Activated CD4-positive, CD25-positive, alpha-beta regulatory T cell treated with anti-CD3 and anti-CD28 coated beads, Interleukin-2, amount 50 U/mL, for 16 hours (primary cell): Measurements from ENCODE around the gene MISFA.
A peak's percentile ranks its signal among the peaks of the same experiment; 100 is the strongest.
"Not testable (repeated sequence)": the region's sequence is repeated elsewhere in the genome, so short reads cannot be mapped to it uniquely, and the experiment has no call there.

Experiments
- DNase-seq: peaks from one replicate; pipeline ENCODE4 v3.0.0-alpha.2; 2020; ENCODE audit warnings: low read depth, low spot score

The MISFA gene

DNA sequence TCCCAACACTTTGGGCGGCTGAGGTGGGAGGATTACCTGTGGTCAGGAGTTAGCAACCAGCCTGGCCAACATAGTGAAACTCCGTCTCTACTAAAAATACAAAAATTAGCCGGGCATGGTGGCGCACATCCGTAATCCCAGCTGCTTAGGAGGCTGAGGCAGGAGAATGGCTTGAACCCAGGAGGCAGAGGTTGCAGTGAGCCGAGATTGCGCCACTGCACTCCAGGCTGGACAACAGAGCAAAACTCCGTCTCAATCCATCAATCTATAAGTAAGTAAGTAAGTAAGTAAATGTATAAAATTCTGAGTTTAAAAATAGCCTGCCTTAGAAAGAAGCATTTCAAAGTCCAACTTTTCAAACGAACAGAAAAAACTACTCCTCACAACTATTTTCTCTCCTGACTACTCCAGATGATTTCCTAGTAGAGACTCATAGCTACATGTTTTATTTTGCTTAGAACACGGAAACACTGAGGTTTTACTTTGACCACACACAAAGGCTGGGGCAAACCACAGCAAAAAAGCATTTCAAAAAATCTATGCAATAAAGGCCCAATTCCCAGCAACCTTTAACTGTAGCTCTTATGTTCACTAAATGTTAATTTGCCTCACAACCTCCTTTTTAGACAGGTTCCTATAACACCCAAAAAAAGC, 18.2 kb downstream of the MISFA start:
- no peak for DNase-seq

DNA sequence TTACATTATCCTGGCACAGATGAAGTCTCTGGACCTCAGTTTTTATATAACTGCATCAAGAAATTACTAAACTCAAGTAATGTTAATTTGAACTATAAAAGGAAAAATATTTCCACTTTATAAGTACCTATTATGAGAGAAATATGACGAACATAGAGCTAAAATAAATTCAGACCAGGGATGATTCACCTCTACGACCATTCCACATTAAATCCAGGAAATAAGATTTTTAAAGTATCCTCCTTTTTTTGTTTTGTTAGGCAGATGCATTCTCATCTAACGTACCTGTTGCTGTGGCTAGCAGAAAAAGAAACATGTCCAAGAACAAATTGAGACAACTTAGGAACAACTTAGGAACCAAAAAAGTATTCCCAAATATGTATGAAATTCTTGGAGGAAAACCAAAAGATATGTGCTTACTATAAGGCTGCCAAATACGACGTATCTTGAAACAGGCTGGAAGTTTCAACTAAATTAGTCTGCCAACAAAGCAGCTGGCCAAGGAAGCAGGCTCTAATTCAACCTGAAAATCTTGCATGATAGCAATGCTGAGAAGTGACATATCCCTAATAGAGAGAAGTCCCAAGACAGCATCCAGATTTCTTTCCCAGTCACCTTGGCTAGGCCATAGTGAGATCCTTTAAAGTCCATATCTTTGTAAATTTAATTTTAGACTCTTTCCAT, 18.9 kb downstream of the MISFA start:
- no peak for DNase-seq

DNA sequence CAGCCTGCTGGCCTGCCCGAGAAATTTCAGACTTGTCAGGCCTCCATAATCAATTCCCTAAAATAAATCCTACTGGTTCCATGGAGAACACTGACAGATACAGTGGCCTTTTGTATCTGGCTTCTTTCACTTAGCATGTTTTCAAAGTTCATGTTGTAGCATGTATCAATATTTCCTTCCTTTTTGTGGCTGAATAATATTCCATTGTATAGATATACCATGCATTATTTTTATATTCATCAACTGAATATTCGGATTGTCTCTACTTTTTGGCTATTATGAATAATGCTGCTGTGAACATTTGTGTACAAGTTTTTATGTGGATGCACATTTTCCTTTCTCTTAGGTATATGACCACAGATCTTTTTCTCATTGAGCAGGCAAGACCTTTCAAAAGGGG, 24.1 kb downstream of the MISFA start:
- no peak for DNase-seq

DNA sequence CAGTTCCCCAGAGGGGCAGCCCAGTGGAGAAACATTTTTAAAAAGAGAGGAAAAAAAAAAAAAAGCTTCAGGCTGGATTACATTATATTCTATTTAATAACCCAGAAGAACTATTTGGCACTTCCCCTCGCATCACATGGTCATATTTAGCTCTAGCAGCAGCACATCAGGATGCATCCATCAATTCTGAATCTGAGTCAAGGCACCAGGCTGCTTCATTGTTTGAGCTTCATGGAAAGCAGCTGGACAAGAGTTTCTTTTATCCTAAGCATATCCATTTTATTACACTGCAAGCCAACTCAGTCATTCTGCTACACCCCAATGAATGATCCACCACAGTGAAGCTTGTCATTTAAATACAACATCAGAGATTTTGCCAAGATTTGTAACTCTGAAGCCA, 24.6 kb downstream of the MISFA start:
- no peak for DNase-seq

DNA sequence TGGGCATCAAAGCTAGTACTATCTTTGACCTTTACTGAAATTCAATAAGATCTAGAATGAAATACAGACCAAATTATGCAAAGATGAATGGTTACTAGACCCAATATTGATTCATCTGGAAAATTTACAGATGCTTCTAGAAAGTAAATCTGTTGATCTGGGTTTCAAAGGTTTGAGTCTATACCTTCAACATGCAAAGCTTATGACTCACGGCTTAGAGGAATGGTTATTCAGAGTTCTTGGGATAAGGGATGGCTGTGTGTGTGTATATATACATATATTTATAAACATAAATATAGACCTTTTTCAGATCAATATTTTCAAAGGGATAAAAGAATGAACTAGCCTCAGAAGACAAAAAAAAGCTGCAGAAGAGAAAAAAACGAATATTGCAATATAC, 33.3 kb downstream of the MISFA start:
- no peak for DNase-seq

DNA sequence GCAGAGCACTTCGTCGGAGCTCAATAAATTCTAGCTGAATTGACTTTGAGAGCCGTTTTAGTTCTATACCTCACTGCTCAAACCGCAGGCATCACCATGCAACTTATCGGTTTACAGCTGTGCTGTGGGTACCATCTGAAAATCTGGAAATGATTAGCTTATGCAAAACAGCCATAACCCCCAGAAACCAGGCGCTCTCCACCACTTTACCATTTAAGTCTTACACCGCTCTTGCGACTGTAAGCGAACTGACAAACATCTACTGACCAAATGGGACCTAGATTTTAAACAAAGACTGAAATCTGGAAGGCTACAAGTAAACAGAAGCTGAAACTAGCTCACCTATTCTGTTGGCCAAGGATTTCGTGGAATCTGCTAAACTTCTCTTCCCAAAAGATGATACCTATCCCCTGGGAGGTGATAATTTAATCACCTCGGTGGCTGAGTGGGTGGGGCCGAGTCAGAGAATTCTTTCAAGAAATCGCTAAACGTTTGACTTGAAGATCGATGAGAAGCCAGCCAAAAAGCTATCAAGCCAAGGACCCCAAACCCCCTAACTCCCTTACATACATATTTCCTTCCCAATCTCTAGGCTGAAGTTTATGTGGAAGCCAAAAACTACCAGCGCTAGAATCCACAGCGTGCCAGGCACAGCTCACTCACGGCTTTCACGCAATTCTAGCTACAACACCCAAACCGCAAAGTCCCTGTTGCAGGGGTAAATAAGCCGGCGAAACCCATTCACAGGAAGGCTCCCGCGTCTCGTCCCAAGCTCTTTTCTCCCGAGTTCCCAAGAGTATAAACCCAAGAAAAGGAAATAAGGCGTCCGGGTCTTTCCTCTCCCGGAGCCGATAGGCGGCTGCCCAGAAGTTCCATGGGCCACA, 33.9 kb downstream of the MISFA start:
- DNase-seq, result no peak

DNA sequence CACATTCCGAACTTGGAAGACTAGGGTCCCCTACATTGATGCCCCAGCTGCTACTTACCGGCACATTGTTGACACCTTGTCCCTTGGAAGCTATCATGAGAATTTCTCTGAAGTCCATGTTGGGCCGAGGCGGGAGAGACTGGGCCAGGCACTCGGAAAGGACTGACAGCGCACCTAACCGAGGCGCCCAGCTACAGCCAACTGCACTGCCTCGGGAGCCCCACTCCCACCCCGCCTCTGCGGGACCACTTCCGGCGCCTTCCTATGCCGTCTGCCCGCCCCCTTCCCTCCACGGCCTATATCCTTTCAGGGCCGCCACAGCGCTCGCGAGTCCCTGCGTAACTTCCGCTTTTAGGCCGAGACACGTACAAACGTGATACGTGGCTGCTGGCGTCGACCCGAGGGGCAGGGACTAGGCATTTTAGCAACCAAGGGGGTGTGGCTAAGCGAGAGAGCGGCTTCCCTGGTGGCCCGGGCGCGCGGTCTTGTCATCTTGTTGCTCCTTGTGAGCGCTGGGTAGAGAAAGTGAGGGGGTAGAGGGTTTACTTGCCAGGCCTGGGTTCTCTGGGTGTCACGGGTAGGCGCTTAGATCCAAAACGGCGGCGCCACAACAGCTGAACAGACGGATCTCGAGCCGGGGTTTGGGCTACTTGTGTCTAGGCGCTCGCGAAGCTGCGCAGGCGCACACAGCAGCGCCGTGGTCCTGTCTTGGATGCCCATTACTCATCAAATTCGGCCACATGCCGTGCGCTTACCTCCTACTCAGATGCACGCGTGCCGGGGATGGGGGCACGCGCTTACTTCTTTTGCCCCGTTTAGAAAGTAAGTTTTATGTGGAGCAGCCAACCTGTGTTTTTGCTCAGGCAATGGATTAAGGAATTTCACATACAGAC, 34.8 kb downstream of the MISFA start, which contains the start of gene SPTY2D1:
Gene SPTY2D1, minus strand, starts transcription at position 203 of the 893 bp plus-strand sequence. Its CDS starts 85 bp downstream, at position 118.
- DNase-seq, result peak; percentile 95

DNA sequence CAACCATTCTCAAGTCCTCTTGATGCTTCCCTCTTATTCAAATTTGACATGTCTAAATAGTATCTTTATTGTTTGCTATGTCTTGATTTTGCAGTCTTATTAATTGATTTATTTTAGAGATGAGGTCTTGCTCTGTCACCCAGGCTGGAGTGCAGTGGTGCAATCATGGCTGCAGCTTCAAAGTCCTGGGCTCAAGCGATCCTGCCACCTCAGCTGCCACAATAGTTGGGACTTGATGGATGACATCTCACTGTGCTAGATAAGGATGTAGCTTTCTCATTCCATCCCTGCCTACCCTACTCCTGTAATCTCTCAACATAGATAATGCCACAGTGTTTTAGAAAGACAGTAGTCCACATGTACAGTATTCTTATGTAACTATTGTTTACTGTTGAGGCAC, 42.1 kb downstream of the MISFA start:
- DNase-seq, result no peak

DNA sequence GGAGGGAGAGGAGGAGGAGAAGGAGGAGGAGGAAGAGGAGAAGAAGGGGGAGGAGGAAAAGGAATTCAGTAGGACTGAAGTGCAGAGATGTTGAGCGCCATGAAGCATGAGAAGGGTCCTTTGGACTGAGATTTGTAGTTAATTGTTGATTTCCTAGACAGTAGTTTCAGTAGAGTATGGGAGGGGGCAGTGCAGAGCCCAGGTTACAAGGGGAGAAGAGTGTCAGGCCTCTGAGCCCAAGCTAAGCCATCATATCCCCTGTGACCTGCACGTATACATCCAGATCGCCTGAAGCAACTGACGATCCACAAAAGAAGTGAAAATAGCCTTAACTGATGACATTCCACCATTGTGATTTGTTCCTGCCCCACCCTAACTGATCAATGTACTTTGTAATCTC, 43.4 kb downstream of the MISFA start:
- DNase-seq, result not testable (repeated sequence)

DNA sequence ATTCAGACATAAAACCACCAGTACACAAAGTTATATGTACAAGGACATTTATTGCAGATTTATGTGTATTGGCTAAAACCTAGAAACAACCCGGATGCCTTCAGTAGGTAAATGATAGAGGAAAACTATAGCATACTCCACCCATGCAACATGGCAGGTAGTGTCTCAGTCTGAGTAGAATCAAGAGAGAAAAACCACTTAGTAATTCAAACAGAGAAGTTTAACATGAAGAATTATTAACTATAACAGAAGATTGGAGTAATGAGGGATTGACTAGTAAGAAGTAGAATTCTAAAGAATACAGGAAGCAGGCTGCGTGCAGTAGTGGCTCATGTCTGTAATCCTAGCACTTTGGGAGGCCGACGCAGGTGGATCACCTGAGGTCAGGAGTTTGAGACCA, 50.8 kb downstream of the MISFA start:
- DNase-seq, result no peak

DNA sequence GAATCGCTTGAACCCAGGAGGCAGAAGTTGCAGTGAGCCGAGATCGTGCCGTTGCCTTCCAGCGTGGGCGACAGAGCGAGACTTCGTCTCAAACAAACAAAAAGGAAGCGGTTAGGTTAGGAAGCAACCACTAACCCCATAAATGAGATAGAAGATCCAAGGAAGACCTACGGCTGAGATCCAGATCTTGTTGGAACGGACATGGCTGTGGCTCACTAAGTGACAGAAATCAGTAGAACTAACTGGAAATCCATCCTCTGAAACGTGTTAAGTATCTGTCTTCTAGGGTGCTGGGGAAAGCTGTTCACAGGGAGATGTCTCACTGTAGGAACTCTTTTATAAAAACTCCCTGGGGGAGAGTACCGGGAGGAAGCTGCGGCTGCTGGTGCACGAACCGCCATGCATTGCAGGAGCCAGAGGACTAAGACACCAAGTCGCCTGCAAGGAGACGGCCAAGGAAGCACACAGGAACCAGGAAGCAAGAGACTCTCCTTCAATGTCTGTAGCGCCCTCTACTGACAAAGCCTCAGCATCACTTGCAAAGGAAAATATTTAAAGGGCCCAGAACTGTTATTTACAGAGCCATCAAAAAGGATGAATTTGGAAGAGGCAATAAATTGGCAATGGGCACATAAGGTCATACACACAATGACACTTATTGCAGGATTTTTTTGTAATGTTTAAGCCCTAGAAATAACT, 51.4 kb downstream of the MISFA start:
- no peak for DNase-seq
